ENCODE results near the gene C2CD4C. TPM values are rescaled to one million over a fixed set of nuclear protein-coding genes. Genes with fewer than 3 reads are reported as not detected.

Gene C2CD4C
- total and polyA plus RNA-seq, 2 of the 13 experiments (the other 11 are each of a cell fraction or from before 2014, with no cell fraction given), result not detected

DNA sequence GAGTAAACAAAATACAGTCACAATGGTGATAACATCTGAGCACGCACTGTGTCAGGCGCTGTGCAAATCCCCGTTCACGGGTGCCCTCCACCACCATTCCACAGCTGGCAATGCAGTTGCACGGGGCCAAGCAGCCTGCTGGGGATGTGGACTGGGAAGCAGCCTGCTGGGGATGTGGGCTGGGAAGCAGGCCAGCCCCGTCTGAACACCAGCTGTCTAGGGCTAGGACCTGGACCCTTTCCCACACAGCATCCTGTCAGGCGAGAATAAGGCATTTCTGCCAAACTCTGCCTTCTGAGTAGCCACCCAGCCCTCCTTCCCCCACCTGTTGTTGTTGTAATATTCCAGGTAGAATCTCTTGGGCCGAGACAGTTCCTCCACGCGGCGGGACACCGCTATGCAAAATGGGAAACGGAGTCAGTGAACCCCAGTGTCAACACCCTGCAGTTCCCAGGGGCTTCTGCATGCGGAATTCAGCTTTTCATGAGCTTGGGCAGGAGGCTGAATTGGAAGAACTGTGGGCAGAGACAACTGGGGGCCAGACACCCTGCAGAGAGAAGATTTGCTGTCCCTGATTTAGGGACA is 36.5 kb downstream of the C2CD4C start (continued):
- TF ChIP-seq PLRG1 (conservative IDR thresholded peaks at IDR 0.05), result no peak
- no peak for TF ChIP-seq SP2 (CRISPR knock-in tag; IDR thresholded peaks at IDR 0.05)
- TF ChIP-seq SSRP1 (CRISPR knock-in tag; IDR thresholded peaks at IDR 0.05), result no peak
- TF ChIP-seq, protein P1, sequence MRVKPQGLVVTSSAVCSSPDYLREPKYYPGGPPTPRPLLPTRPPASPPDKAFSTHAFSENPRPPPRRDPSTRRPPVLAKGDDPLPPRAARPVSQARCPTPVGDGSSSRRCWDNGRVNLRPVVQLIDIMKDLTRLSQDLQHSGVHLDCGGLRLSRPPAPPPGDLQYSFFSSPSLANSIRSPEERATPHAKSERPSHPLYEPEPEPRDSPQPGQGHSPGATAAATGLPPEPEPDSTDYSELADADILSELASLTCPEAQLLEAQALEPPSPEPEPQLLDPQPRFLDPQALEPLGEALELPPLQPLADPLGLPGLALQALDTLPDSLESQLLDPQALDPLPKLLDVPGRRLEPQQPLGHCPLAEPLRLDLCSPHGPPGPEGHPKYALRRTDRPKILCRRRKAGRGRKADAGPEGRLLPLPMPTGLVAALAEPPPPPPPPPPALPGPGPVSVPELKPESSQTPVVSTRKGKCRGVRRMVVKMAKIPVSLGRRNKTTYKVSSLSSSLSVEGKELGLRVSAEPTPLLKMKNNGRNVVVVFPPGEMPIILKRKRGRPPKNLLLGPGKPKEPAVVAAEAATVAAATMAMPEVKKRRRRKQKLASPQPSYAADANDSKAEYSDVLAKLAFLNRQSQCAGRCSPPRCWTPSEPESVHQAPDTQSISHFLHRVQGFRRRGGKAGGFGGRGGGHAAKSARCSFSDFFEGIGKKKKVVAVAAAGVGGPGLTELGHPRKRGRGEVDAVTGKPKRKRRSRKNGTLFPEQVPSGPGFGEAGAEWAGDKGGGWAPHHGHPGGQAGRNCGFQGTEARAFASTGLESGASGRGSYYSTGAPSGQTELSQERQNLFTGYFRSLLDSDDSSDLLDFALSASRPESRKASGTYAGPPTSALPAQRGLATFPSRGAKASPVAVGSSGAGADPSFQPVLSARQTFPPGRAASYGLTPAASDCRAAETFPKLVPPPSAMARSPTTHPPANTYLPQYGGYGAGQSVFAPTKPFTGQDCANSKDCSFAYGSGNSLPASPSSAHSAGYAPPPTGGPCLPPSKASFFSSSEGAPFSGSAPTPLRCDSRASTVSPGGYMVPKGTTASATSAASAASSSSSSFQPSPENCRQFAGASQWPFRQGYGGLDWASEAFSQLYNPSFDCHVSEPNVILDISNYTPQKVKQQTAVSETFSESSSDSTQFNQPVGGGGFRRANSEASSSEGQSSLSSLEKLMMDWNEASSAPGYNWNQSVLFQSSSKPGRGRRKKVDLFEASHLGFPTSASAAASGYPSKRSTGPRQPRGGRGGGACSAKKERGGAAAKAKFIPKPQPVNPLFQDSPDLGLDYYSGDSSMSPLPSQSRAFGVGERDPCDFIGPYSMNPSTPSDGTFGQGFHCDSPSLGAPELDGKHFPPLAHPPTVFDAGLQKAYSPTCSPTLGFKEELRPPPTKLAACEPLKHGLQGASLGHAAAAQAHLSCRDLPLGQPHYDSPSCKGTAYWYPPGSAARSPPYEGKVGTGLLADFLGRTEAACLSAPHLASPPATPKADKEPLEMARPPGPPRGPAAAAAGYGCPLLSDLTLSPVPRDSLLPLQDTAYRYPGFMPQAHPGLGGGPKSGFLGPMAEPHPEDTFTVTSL (CRISPR knock-in tag; IDR thresholded peaks at IDR 0.05; ENCODE audit: borderline replicate concordance), result no peak

DNA sequence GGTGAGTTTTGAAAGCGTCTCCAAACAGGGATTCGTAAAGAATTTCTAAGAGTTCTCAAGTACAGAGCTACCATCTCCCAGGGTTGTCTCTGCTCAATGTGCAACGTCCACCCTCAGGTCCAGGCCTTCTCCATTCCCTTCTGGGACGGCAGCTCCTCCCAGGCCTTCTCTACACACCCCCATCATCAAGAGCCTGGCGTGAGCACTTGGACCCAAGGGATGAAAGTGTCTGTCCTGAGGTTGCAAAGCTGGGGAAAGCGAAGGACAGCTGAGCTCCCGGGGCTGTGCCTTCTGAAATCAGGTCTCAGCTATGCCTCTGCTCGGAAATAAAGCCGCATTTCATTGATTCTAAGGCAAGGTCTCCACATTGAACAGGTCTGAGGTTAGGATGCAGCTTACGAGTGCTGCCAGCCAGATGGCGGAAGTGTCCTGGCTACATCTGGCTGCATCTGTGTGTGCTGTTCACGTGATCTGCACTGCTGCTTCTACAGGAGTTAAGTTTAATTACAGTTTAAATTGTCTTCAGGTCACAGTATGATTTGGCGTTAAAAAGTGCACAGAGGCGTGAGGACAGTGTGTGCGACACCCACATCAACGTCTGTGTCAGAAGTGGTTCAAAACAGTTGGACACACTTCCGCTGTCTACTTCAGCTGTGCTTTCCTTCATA is 37.3 kb downstream of the C2CD4C start:
- peaks cover 16 to 87% of the 10 kb centered on the region in 2 experiments for H3K27me3 ChIP-seq (ENCODE audit: control insufficient read depth in 1 of 2, insufficient read depth in 2 of 2, low read length in 2 of 2)
- FAIRE-seq (no peak), DNase-seq (ENCODE audit: low spot score) (no peak), ATAC-seq (no peak)
- in situ Hi-C loops (cut with HindIII; ENCODE audit: extremely low pct_ligation_motif_present, low pct_unique_long_range_greater_than_20kb) (no loop called here), intact Hi-C loops (cut with micrococcal nuclease; ENCODE audit: unreplicated experiment) (no loop called here)
- H3K4me1 ChIP-seq (ENCODE audit: insufficient read depth, low read length), result no peaks in the 10 kb centered on the region
- 19% methylated on average over 12 of the region's 17 CpGs for WGBS (ENCODE audit: low lambda C conversion rate)
- H3K4me2 ChIP-seq (ENCODE audit: low read depth, low read length), result no peak overlapping the region
- no peaks in the 10 kb centered on the region for H3K36me3 ChIP-seq (replicated peaks in 1 of 2; ENCODE audit: control insufficient read depth in 1 of 2, insufficient read depth in 2 of 2, low read length in 2 of 2)
- H2AFZ ChIP-seq (ENCODE audit: low read length), result no peak overlapping the region
- no peaks in the 10 kb centered on the region for H3K79me2 ChIP-seq (ENCODE audit: insufficient read depth, low read length)
- no peak overlapping the region for H3K27ac ChIP-seq (ENCODE audit: extremely low read length, insufficient read depth, low read length)
- TF ChIP-seq ZSCAN22 (CRISPR knock-in tag; IDR thresholded peaks at IDR 0.05) (peak; percentile 86), NFIC (IDR thresholded peaks at IDR 0.05; ENCODE audit: low read length) (no peak)
- POLR2A ChIA-PET, result no interaction called here
- CTCF ChIA-PET (ENCODE audit: low intra/inter-chr PET ratio, low total read pairs), result no interaction called here
- H3K4me3 ChIP-seq (replicated peaks in 1 of 3; ENCODE audit: insufficient read depth in 1 of 3, low read depth in 2 of 3, low read length in 3 of 3), result no peak overlapping the region
- no TSS peak for BruUV-seq (replicated peaks)
- H3K9me3 ChIP-seq (ENCODE audit: low read length), result no peaks in the 10 kb centered on the region
- H4K20me1 ChIP-seq (ENCODE audit: insufficient read depth, low read length), result no peaks in the 10 kb centered on the region
- no peak overlapping the region for H3K9ac ChIP-seq (ENCODE audit: insufficient read depth, low read depth, low read length)
